A673 (cell line): ENCODE data around the gene ITM2B.

ENCODE experiments used
- EZH2 ChIP-seq: fragments of 200-600 bp; sonication (generic); IDR thresholded peaks from 2 replicates; pipeline ENCODE4 v1.6.1; 2017; ENCODE audit warnings: borderline replicate concordance, low read depth, mild to moderate bottlenecking, mixed read lengths, antibody characterized with exemption, low read length; ENCODE audit not compliant: poor library complexity, severe bottlenecking
- TF ChIP-seq, protein P1 (sequence below): fragments of 300-800, 200-600 bp; sonication (generic); conservative IDR thresholded peaks from 2 replicates; pipeline ENCODE4 v1.5.1; 2017; ENCODE audit warnings: low read depth, mild to moderate bottlenecking, antibody characterized with exemption, low read length, moderate library complexity, mixed read lengths

DNA sequence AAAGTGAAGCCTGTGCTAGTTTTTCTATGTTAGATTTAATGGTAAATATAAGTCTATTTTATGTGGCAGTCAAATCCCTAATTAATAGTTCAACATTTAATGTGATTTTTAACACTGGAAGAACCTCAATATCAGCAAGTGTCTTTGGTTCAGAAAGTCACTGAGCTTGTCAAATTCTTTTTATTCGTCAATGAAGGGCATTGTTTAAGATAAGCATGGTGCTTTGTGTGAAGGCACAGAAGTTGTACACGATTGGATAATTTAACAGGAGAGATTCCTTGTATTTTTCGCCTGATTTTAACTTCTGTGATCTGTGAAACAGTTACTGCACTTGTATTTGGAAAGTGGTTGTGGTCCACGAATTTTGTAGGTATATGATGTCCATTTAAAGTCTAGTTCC is 40.3 kb downstream of the ITM2B start:
- TF ChIP-seq, protein P1, sequence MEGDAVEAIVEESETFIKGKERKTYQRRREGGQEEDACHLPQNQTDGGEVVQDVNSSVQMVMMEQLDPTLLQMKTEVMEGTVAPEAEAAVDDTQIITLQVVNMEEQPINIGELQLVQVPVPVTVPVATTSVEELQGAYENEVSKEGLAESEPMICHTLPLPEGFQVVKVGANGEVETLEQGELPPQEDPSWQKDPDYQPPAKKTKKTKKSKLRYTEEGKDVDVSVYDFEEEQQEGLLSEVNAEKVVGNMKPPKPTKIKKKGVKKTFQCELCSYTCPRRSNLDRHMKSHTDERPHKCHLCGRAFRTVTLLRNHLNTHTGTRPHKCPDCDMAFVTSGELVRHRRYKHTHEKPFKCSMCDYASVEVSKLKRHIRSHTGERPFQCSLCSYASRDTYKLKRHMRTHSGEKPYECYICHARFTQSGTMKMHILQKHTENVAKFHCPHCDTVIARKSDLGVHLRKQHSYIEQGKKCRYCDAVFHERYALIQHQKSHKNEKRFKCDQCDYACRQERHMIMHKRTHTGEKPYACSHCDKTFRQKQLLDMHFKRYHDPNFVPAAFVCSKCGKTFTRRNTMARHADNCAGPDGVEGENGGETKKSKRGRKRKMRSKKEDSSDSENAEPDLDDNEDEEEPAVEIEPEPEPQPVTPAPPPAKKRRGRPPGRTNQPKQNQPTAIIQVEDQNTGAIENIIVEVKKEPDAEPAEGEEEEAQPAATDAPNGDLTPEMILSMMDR: no peak
- TF ChIP-seq EZH2: no peak
